Activated T-helper 1 cell treated with anti-CD3 and anti-CD28 coated beads, Interleukin-12 subunit alpha, Interleukin-12 subunit beta, Interleukin-2, Interleukin-4 antibody, amounts not matched to agents 30 ng/mL and 10 ng/mL and 1 ng/mL, durations not matched to agents 14 hours and 24 hours and 36 hours (primary cell): Measurements from ENCODE around the gene FOXD1. TPM values are rescaled to one million over a fixed set of nuclear protein-coding genes. Genes with fewer than 3 reads are reported as not detected.
"Not testable (repeated sequence)": the region's sequence is repeated elsewhere in the genome, so short reads cannot be mapped to it uniquely, and the experiment has no call there.

ENCODE experiments used
- DNase-seq: peaks from one replicate; pipeline ENCODE4 v3.0.0; 2021; ENCODE audit warnings: low spot score
- H3K27ac Mint-ChIP-seq: one replicate; pipeline ENCODE4 v1.8.0; 2021; ENCODE audit warnings: mild to moderate bottlenecking, mixed read lengths
- H3K27me3 Mint-ChIP-seq: one replicate; pipeline ENCODE4 v1.8.0; 2022; ENCODE audit warnings: mild to moderate bottlenecking, moderate library complexity, mixed read lengths; ENCODE audit not compliant: insufficient read depth
- H3K36me3 Mint-ChIP-seq: one replicate; pipeline ENCODE4 v1.8.0; 2021; ENCODE audit warnings: low read depth, mixed read lengths
- H3K4me1 Mint-ChIP-seq: one replicate; pipeline ENCODE4 v1.8.0; 2021; ENCODE audit warnings: low read depth, mixed read lengths
- H3K4me3 Mint-ChIP-seq: one replicate; pipeline ENCODE4 v1.8.0; 2021; ENCODE audit warnings: mild to moderate bottlenecking, moderate library complexity, mixed read lengths
- H3K9me3 Mint-ChIP-seq: one replicate; pipeline ENCODE4 v1.8.0; 2021; ENCODE audit warnings: mixed read lengths
- intact Hi-C: fragments of 100-400 bp; cut with micrococcal nuclease; formaldehyde crosslinking; loops from one replicate; pipeline ENCODE4 v1.15.1; 2024
- total RNA-seq: library from RNA; stranded (reverse); gene quantifications from 2 replicates; pipeline ENCODE4 v1.2.3, GENCODE V29; 2022

Gene FOXD1
- total RNA-seq = 0.13 and 0.15 TPM in 2 replicates

- Mint-ChIP-seq H3K9me3 (no peaks in the 10 kb centered on the region), H3K4me1 (peaks cover 15% of the 10 kb centered on the region), H3K36me3 (no peaks in the 10 kb centered on the region), H3K27ac (peak within 1 kb of the TSS; percentile 73), H3K27me3 (peaks cover 76% of the 10 kb centered on the region), H3K4me3 (peak within 1 kb of the TSS; percentile 75)
- intact Hi-C loops = loop anchor here (1.0 kb wide), 2 partner anchors 11 to 232 kb away; no protein-coding TSS in a partner anchor
- no peak for DNase-seq
Measured at GRCh38 chr5:73448463-73449136, at the start of gene FOXD1. Gene FOXD1 (minus strand): TSS chr5:73448777. CDS start chr5:73448362, 415 bp downstream.

GRCh38 chr5:73497497-73498056 is 49.0 kb upstream of the FOXD1 start:
- no peak for DNase-seq
- H3K9me3 Mint-ChIP-seq = no peaks in the 10 kb centered on the region
- H3K4me1 Mint-ChIP-seq = peaks cover 39% of the 10 kb centered on the region
- peaks cover 18% of the 10 kb centered on the region for H3K27me3 Mint-ChIP-seq
- peak overlapping the region; percentile 99 for H3K4me3 Mint-ChIP-seq
- H3K27ac Mint-ChIP-seq = peak overlapping the region; percentile 99
- H3K36me3 Mint-ChIP-seq = peaks cover 34% of the 10 kb centered on the region
- intact Hi-C loops = loop anchor here (1.0 to 10.0 kb wide), 7 partner anchors 22 to 1269 kb away; partner anchors contain the start of genes ANKRA2, GFM2, MRPS27 and NSA2

- no peak for DNase-seq
- peaks cover 18% of the 10 kb centered on the region for H3K27me3 Mint-ChIP-seq
- H3K9me3 Mint-ChIP-seq = no peaks in the 10 kb centered on the region
- intact Hi-C loops = loop anchor here (10.0 kb wide), 1 partner anchor 1172 kb away; the partner anchor contains the start of genes MRPS27 and PTCD2
- H3K27ac Mint-ChIP-seq = peak overlapping the region; percentile 99
- H3K4me1 Mint-ChIP-seq = peaks cover 39% of the 10 kb centered on the region
- H3K4me3 Mint-ChIP-seq = peak overlapping the region; percentile 99
- peaks cover 30% of the 10 kb centered on the region for H3K36me3 Mint-ChIP-seq
Measured at GRCh38 chr5:73496984-73497457, 48.4 kb upstream of the FOXD1 start.

- DNase-seq = no peak
- Mint-ChIP-seq H3K36me3 (peaks cover 23% of the 10 kb centered on the region), H3K27me3 (peaks cover 18% of the 10 kb centered on the region), H3K4me3 (no peak overlapping the region), H3K4me1 (peaks cover 31% of the 10 kb centered on the region), H3K27ac (no peak overlapping the region), H3K9me3 (no peaks in the 10 kb centered on the region)
- intact Hi-C loops = loop anchor here (10.0 kb wide), 1 partner anchor 1171 kb away; the partner anchor contains the start of genes MRPS27 and PTCD2
Measured at GRCh38 chr5:73495772-73496335, 47.3 kb upstream of the FOXD1 start.

- no peak for DNase-seq
- H3K27me3 Mint-ChIP-seq = peaks cover 20% of the 10 kb centered on the region
- peaks cover 14% of the 10 kb centered on the region for H3K36me3 Mint-ChIP-seq
- H3K27ac Mint-ChIP-seq = no peak overlapping the region
- H3K9me3 Mint-ChIP-seq = no peaks in the 10 kb centered on the region
- intact Hi-C loops = loop anchor here (10.0 kb wide), 1 partner anchor 1170 kb away; the partner anchor contains the start of genes MRPS27 and PTCD2
- H3K4me3 Mint-ChIP-seq = no peak overlapping the region
- peaks cover 22% of the 10 kb centered on the region for H3K4me1 Mint-ChIP-seq
Measured at GRCh38 chr5:73494721-73495120, 46.1 kb upstream of the FOXD1 start.

- intact Hi-C loops = loop anchor here (10.0 kb wide), 1 partner anchor 1169 kb away; the partner anchor contains the start of genes MRPS27 and PTCD2
- Mint-ChIP-seq H3K4me3 (no peak overlapping the region), H3K27ac (no peak overlapping the region), H3K4me1 (peaks cover 15% of the 10 kb centered on the region), H3K9me3 (no peaks in the 10 kb centered on the region), H3K27me3 (peaks cover 28% of the 10 kb centered on the region), H3K36me3 (peaks cover 5% of the 10 kb centered on the region)
- no peak for DNase-seq
Measured at GRCh38 chr5:73493421-73493820, 44.8 kb upstream of the FOXD1 start.

GRCh38 chr5:73491155-73491554 is 42.6 kb upstream of the FOXD1 start:
- H3K4me3 Mint-ChIP-seq = no peak overlapping the region
- no peak for DNase-seq
- intact Hi-C loops = loop anchor here (10.0 kb wide), 1 partner anchor 1166 kb away; the partner anchor contains the start of genes MRPS27 and PTCD2
- no peaks in the 10 kb centered on the region for H3K9me3 Mint-ChIP-seq
- no peaks in the 10 kb centered on the region for H3K36me3 Mint-ChIP-seq
- no peaks in the 10 kb centered on the region for H3K4me1 Mint-ChIP-seq
- peaks cover 43% of the 10 kb centered on the region for H3K27me3 Mint-ChIP-seq
- no peak overlapping the region for H3K27ac Mint-ChIP-seq

GRCh38 chr5:73490088-73490487 is 41.5 kb upstream of the FOXD1 start:
- Mint-ChIP-seq H3K9me3 (no peaks in the 10 kb centered on the region), H3K36me3 (no peaks in the 10 kb centered on the region), H3K4me3 (no peak overlapping the region), H3K4me1 (no peaks in the 10 kb centered on the region), H3K27me3 (peaks cover 40% of the 10 kb centered on the region), H3K27ac (no peak overlapping the region)
- no peak for DNase-seq
- intact Hi-C loops = loop anchor here (10.0 kb wide), 1 partner anchor 1165 kb away; the partner anchor contains the start of genes MRPS27 and PTCD2

- Mint-ChIP-seq H3K9me3 (no peaks in the 10 kb centered on the region), H3K4me1 (no peaks in the 10 kb centered on the region), H3K36me3 (no peaks in the 10 kb centered on the region), H3K27me3 (peaks cover 31% of the 10 kb centered on the region), H3K4me3 (no peak overlapping the region), H3K27ac (no peak overlapping the region)
- no peak for DNase-seq
- intact Hi-C loops = no loop called here
Measured at GRCh38 chr5:73488806-73489205, 40.2 kb upstream of the FOXD1 start.

GRCh38 chr5:73487815-73488214 is 39.2 kb upstream of the FOXD1 start:
- Mint-ChIP-seq H3K4me1 (no peaks in the 10 kb centered on the region), H3K9me3 (no peaks in the 10 kb centered on the region), H3K36me3 (no peaks in the 10 kb centered on the region), H3K27ac (no peak overlapping the region), H3K27me3 (peaks cover 29% of the 10 kb centered on the region), H3K4me3 (no peak overlapping the region)
- no peak for DNase-seq
- intact Hi-C loops = no loop called here

- H3K4me3 Mint-ChIP-seq, H3K27ac Mint-ChIP-seq, H3K4me1 Mint-ChIP-seq, H3K36me3 Mint-ChIP-seq, intact Hi-C loops, H3K9me3 Mint-ChIP-seq, DNase-seq: not testable (repeated sequence)
- H3K27me3 Mint-ChIP-seq = peaks cover 29% of the 10 kb centered on the region
Measured at GRCh38 chr5:73487257-73487656, 38.7 kb upstream of the FOXD1 start.

- Mint-ChIP-seq H3K4me1 (no peaks in the 10 kb centered on the region), H3K4me3 (no peak overlapping the region), H3K36me3 (no peaks in the 10 kb centered on the region), H3K9me3 (no peaks in the 10 kb centered on the region), H3K27ac (no peak overlapping the region), H3K27me3 (peaks cover 34% of the 10 kb centered on the region)
- intact Hi-C loops = no loop called here
- no peak for DNase-seq
Measured at GRCh38 chr5:73486119-73486899, 37.7 kb upstream of the FOXD1 start.
